Smooth muscle cell (in vitro differentiated cells): ENCODE measurements around the gene JAK1. TPM values are rescaled to one million over a fixed set of nuclear protein-coding genes. Genes with fewer than 3 reads are reported as not detected.
A peak's percentile ranks its signal among the peaks of the same experiment; 100 is the strongest.
"Not testable (repeated sequence)": the region's sequence is repeated elsewhere in the genome, so short reads cannot be mapped to it uniquely, and the experiment has no call there.

Experiments
- DNase-seq: peaks from one replicate; lab custom pipeline; 2025; ENCODE audit not compliant: unreplicated experiment; lab: John Stamatoyannopoulos, UW
- H2AFZ ChIP-seq: fragments of 200-600 bp; sonication (generic); 2 replicates; pipeline ENCODE4 v1.6.0; 2016; ENCODE audit warnings: antibody characterized with exemption, low read depth, mild to moderate bottlenecking
- H3F3A ChIP-seq: fragments of 200-600 bp; sonication (generic); 2 replicates; pipeline ENCODE4 v1.6.0; 2017; ENCODE audit warnings: antibody characterized with exemption, low read depth
- H3K27ac ChIP-seq: fragments of 200-600 bp; sonication (generic); 2 replicates; pipeline ENCODE4 v1.5.1; 2016; ENCODE audit warnings: low read depth, mild to moderate bottlenecking
- H3K27me3 ChIP-seq: fragments of 200-600 bp; sonication (generic); 2 replicates; pipeline ENCODE4 v1.6.1; 2016; ENCODE audit warnings: low read depth, mild to moderate bottlenecking
- H3K36me3 ChIP-seq: fragments of 200-600 bp; sonication (generic); 2 replicates; pipeline ENCODE4 v1.5.1; 2016; ENCODE audit warnings: low read depth
- H3K4me1 ChIP-seq: fragments of 200-600 bp; sonication (generic); 2 replicates; pipeline ENCODE4 v1.5.1; 2016; ENCODE audit warnings: low read depth
- H3K4me2 ChIP-seq: fragments of 200-600 bp; sonication (generic); 2 replicates; pipeline ENCODE4 v1.6.0; 2016; ENCODE audit warnings: mild to moderate bottlenecking
- H3K4me3 ChIP-seq: fragments of 200-600 bp; sonication (generic); 2 replicates; pipeline ENCODE4 v1.5.1; 2016; ENCODE audit warnings: mild to moderate bottlenecking
- H3K79me2 ChIP-seq: fragments of 200-600 bp; sonication (generic); 2 replicates; pipeline ENCODE4 v1.6.0; 2016; ENCODE audit warnings: low read depth, mild to moderate bottlenecking
- H3K9ac ChIP-seq: fragments of 200-600 bp; sonication (generic); 2 replicates; pipeline ENCODE4 v1.6.0; 2016; ENCODE audit warnings: low read depth
- H3K9me3 ChIP-seq: fragments of 200-600 bp; sonication (generic); replicated peaks from 2 replicates; pipeline ENCODE4 v1.5.1; 2016; ENCODE audit warnings: low read depth
- H4K20me1 ChIP-seq: fragments of 200-600 bp; sonication (generic); 2 replicates; pipeline ENCODE4 v1.6.0; 2016; ENCODE audit warnings: low read depth
- CTCF ChIP-seq: fragments of 200-600 bp; sonication (generic); IDR thresholded peaks from 2 replicates; pipeline ENCODE4 v1.5.1; 2017; ENCODE audit warnings: borderline replicate concordance, mild to moderate bottlenecking, antibody characterized with exemption; ENCODE audit not compliant: insufficient read depth, poor library complexity, severe bottlenecking
- WGBS: methylation state at CpG from one replicate; pipeline ENCODE4 v1.1.7; 2016; ENCODE audit warnings: low lambda C conversion rate; 5-methylcytosine and 5-hydroxymethylcytosine counted together
- polyA plus RNA-seq: library from polyadenylated mRNA; unstranded; fragments of >200 nt; fragmentation: Nextera tagmentation; extraction: Ambion mirVana; gene quantifications from 2 replicates; pipeline ENCODE4 v1.2.1, GENCODE V29; 2016
- total RNA-seq: library from RNA; depleted of rRNA; stranded (reverse); fragments of >200 nt; gene quantifications from 2 replicates; pipeline ENCODE4 v1.2.3, GENCODE V29; 2014

JAK1 gene
- total and polyA plus RNA-seq, 2 experiments from 2014 or later = 44.9 to 110 TPM

GRCh38 chr1:64823691-64824476 is 142.5 kb downstream of the JAK1 start:
- H4K20me1 ChIP-seq = no peaks in the 10 kb centered on the region
- H3K4me3 ChIP-seq = no peak overlapping the region
- no peak overlapping the region for H3K9ac ChIP-seq
- H3K36me3 ChIP-seq = no peaks in the 10 kb centered on the region
- no peaks in the 10 kb centered on the region for H3K9me3 ChIP-seq
- no peak overlapping the region for H2AFZ ChIP-seq
- no peaks in the 10 kb centered on the region for H3F3A ChIP-seq
- peak; percentile 79 for TF ChIP-seq CTCF
- H3K27me3 ChIP-seq = no peaks in the 10 kb centered on the region
- no peak overlapping the region for H3K27ac ChIP-seq
- H3K79me2 ChIP-seq = no peaks in the 10 kb centered on the region
- H3K4me2 ChIP-seq = no peak overlapping the region
- 65% methylated on average over 11 of the region's 11 CpGs for WGBS
- no peak for DNase-seq
- no peaks in the 10 kb centered on the region for H3K4me1 ChIP-seq

- no peak for DNase-seq
- Histone ChIP-seq H3K4me3 (no peak overlapping the region), H3K4me2 (no peak overlapping the region), H3K79me2 (no peaks in the 10 kb centered on the region), H4K20me1 (no peaks in the 10 kb centered on the region), H3K9me3 (no peaks in the 10 kb centered on the region), H2AFZ (no peak overlapping the region), H3K36me3 (no peaks in the 10 kb centered on the region), H3K9ac (no peak overlapping the region), H3K27ac (no peak overlapping the region), H3F3A (no peaks in the 10 kb centered on the region), H3K4me1 (no peaks in the 10 kb centered on the region), H3K27me3 (no peaks in the 10 kb centered on the region)
- 61% methylated on average over 1 of the region's 1 CpG for WGBS
- TF ChIP-seq CTCF = no peak
These were observed 143.7 kb downstream of the JAK1 start for GRCh38 chr1:64822621-64823020.

GRCh38 chr1:64820572-64820971 is 145.8 kb downstream of the JAK1 start:
- H3K27me3 ChIP-seq, H4K20me1 ChIP-seq, DNase-seq, H3K4me2 ChIP-seq, H3K9me3 ChIP-seq, H3K9ac ChIP-seq, H2AFZ ChIP-seq, H3K79me2 ChIP-seq, H3F3A ChIP-seq, H3K36me3 ChIP-seq, H3K4me1 ChIP-seq, H3K4me3 ChIP-seq, H3K27ac ChIP-seq: not testable (repeated sequence)
- WGBS = 93% methylated on average over 3 of the region's 3 CpGs

- WGBS = 96% methylated on average over 5 of the region's 5 CpGs
- H3K36me3 ChIP-seq, H3K27me3 ChIP-seq, H3F3A ChIP-seq, H3K79me2 ChIP-seq, H2AFZ ChIP-seq, H3K4me3 ChIP-seq, H3K9me3 ChIP-seq, H4K20me1 ChIP-seq, H3K9ac ChIP-seq, DNase-seq, H3K4me1 ChIP-seq, H3K27ac ChIP-seq, H3K4me2 ChIP-seq: not testable (repeated sequence)
These were observed 149.0 kb downstream of the JAK1 start for GRCh38 chr1:64817364-64817763.
